NCI-H510A (cell line): ENCODE results near the gene HIVEP3.
A peak's percentile ranks its signal among the peaks of the same experiment; 100 is the strongest.

Experiments used
- DNase-seq: peaks from one replicate; lab custom pipeline; 2025; lab: John Stamatoyannopoulos, UW

Gene HIVEP3

GRCh38 chr1:41495210-41495948 is 423.3 kb downstream of the HIVEP3 start:
- DNase-seq, result peak; percentile 50

GRCh38 chr1:41494351-41495209 is 424.1 kb downstream of the HIVEP3 start:
- no peak for DNase-seq

GRCh38 chr1:41493626-41494350 is 424.9 kb downstream of the HIVEP3 start:
- no peak for DNase-seq

- DNase-seq, result no peak
These were observed 425.6 kb downstream of the HIVEP3 start for GRCh38 chr1:41493117-41493536.

GRCh38 chr1:41492341-41492848 is 426.3 kb downstream of the HIVEP3 start:
- peak; percentile 43 for DNase-seq

GRCh38 chr1:41490911-41491310 is 427.8 kb downstream of the HIVEP3 start:
- no peak for DNase-seq

GRCh38 chr1:41489561-41489960 is 429.2 kb downstream of the HIVEP3 start:
- DNase-seq, result no peak

- DNase-seq, result no peak
These were observed 430.4 kb downstream of the HIVEP3 start for GRCh38 chr1:41488040-41488951.

GRCh38 chr1:41487126-41488039 is 431.3 kb downstream of the HIVEP3 start:
- no peak for DNase-seq

- no peak for DNase-seq
These were observed 432.2 kb downstream of the HIVEP3 start for GRCh38 chr1:41486371-41487125.

GRCh38 chr1:41486053-41486370 is 432.7 kb downstream of the HIVEP3 start:
- DNase-seq, result no peak

GRCh38 chr1:41485605-41486004 is 433.1 kb downstream of the HIVEP3 start:
- DNase-seq, result no peak

- peak; percentile 99 for DNase-seq
These were observed 434.1 kb downstream of the HIVEP3 start, which contains the start of gene EDN2 for GRCh38 chr1:41484402-41485241. TSS of gene EDN2 (minus strand) at chr1:41484683. CDS start at chr1:41484601, 82 bp downstream.

GRCh38 chr1:41483960-41484401 is 434.7 kb downstream of the HIVEP3 start:
- DNase-seq, result no peak

GRCh38 chr1:41483001-41483850 is 435.5 kb downstream of the HIVEP3 start:
- DNase-seq, result no peak

GRCh38 chr1:41482001-41482765 is 436.5 kb downstream of the HIVEP3 start:
- DNase-seq, result peak; percentile 82
